A549 (cell line): ENCODE measurements around the gene CXCL5. TPM values are rescaled to one million over a fixed set of nuclear protein-coding genes. Genes with fewer than 3 reads are reported as not detected.
"Not testable (repeated sequence)": the region's sequence is repeated elsewhere in the genome, so short reads cannot be mapped to it uniquely, and the experiment has no call there.

Source experiments
- ATAC-seq, 2 experiments: fragments of 200-7000 bp in 1 of 2; fragments of >200 bp in 1 of 2; cut with Nextera tagmentation in 1 of 2; cut with Tn5 transposase in 1 of 2; 3 replicates each; pipeline versions ENCODE4 v1.8.0 to v1.9.1; 2018 to 2020; ENCODE audit warnings: mild to moderate bottlenecking in 1 of 2, moderate library complexity in 1 of 2
- CTCF ChIA-PET: fragments of 300-600 bp; sonication (Branson Sonifier 250); formaldehyde crosslinking; extraction: SDS; loops from one replicate; lab custom pipeline; 2021; ENCODE audit warnings: antibody characterized with exemption, inconsistent platforms; lab: Yijun Ruan, JAX
- POLR2A ChIA-PET: fragments of 350-600 bp; formaldehyde crosslinking; extraction: SDS; loops from one replicate; lab custom pipeline; 2021; ENCODE audit warnings: antibody characterized with exemption, inconsistent platforms; lab: Yijun Ruan, JAX
- DNase-seq, 2 experiments: peaks; one replicate each; pipeline versions ENCODE4 v3.0.0 to v3.0.0-alpha.2; 2011 to 2016; ENCODE audit warnings: low read depth in 1 of 2, low spot score in 1 of 2
- FAIRE-seq: peaks from 2 replicates; lab custom pipeline; 2011; peaks lifted over from hg19 to GRCh38; lab: Jason Lieb, UNC
- H3K27ac ChIP-seq, 2 experiments: fragments of >200 bp; sonication (Bioruptor Twin); formaldehyde crosslinking; 3 replicates each; pipeline ENCODE4 v1.5.1; 2016 to 2017
- H3K4me1 ChIP-seq: fragments of >200 bp; sonication (Bioruptor Twin); formaldehyde crosslinking; 3 replicates; pipeline ENCODE4 v1.6.1; 2016
- H3K4me2 ChIP-seq: fragments of >200 bp; sonication (Bioruptor Twin); formaldehyde crosslinking; 3 replicates; pipeline ENCODE4 v1.6.1; 2016
- H3K4me3 ChIP-seq: fragments of >200 bp; sonication (Bioruptor Twin); formaldehyde crosslinking; 3 replicates; pipeline ENCODE4 v1.5.1; 2016
- H3K9me3 ChIP-seq: fragments of >200 bp; sonication (Bioruptor Twin); formaldehyde crosslinking; 3 replicates; pipeline ENCODE4 v1.6.1; 2016
- BHLHE40 ChIP-seq: IDR thresholded peaks from 2 replicates; pipeline ENCODE4 v1.6.1; 2012; ENCODE audit warnings: low read depth, low read length, inconsistent platforms
- CBX2 ChIP-seq: fragments of 200-600 bp; sonication (generic); IDR thresholded peaks from 2 replicates; pipeline ENCODE4 v1.6.1; 2016; ENCODE audit warnings: low read depth, mild to moderate bottlenecking, borderline replicate concordance
- CEBPB ChIP-seq, 2 experiments: fragments of >200 bp in 1 of 2; sonication (Bioruptor Twin) in 1 of 2; formaldehyde crosslinking in 1 of 2; IDR thresholded peaks; 2 replicates each; pipeline ENCODE4 v1.6.1; 2012 to 2016
- EHMT2 ChIP-seq: fragments of 200-600 bp; sonication (generic); IDR thresholded peaks from 2 replicates; pipeline ENCODE4 v1.6.1; 2016; ENCODE audit warnings: antibody characterized with exemption, low read depth, mild to moderate bottlenecking, moderate library complexity
- FOSL2 ChIP-seq, 2 experiments: fragments of 450-650 bp in 1 of 2; fragments of >200 bp in 1 of 2; sonication (Bioruptor Twin) in 1 of 2; formaldehyde crosslinking; IDR thresholded peaks; 2 replicates each; pipeline versions ENCODE4 v1.5.0 to v1.6.1; 2016 to 2020; ENCODE audit warnings: mild to moderate bottlenecking in 1 of 2, moderate library complexity in 1 of 2
- GATA3 ChIP-seq: IDR thresholded peaks from 2 replicates; pipeline ENCODE4 v1.6.1; 2012; ENCODE audit warnings: borderline replicate concordance
- JUN ChIP-seq, 2 experiments: fragments of >200 bp; sonication (Bioruptor Twin); formaldehyde crosslinking; IDR thresholded peaks; 2 replicates in 1 of 2; 3 replicates in 1 of 2; pipeline ENCODE4 v1.6.1; 2016 to 2017
- JUNB ChIP-seq: fragments of >200 bp; sonication (Bioruptor Twin); formaldehyde crosslinking; IDR thresholded peaks from 2 replicates; pipeline ENCODE4 v1.6.1; 2016
- NFE2L2 ChIP-seq: fragments of 150-350 bp; conservative IDR thresholded peaks from 2 replicates; pipeline ENCODE4 v1.6.1; 2014; ENCODE audit warnings: low read length
- POLR2A ChIP-seq: IDR thresholded peaks from 2 replicates; pipeline ENCODE4 v1.6.1; 2012; ENCODE audit warnings: mild to moderate bottlenecking, low read length
- RAD21 ChIP-seq, 2 experiments: fragments of >200 bp in 1 of 2; sonication (Bioruptor Twin) in 1 of 2; formaldehyde crosslinking in 1 of 2; IDR thresholded peaks in 1 of 2; conservative IDR thresholded peaks in 1 of 2; 2 replicates in 1 of 2; 3 replicates in 1 of 2; pipeline ENCODE4 v1.6.1; 2012 to 2018; ENCODE audit warnings: inconsistent platforms in 1 of 2
- RFX5 ChIP-seq: fragments of 450-650 bp; IDR thresholded peaks from 2 replicates; pipeline ENCODE4 v1.7.1; 2014; ENCODE audit warnings: antibody characterized with exemption, mild to moderate bottlenecking, moderate library complexity
- SMC3 ChIP-seq: fragments of >200 bp; sonication (Bioruptor Twin); formaldehyde crosslinking; IDR thresholded peaks from 3 replicates; pipeline ENCODE4 v1.6.1; 2018; ENCODE audit warnings: inconsistent platforms
- TFCP2L1 ChIP-seq: fragments of 250-450 bp; sonication (Bioruptor Pico); IDR thresholded peaks from 2 replicates; pipeline ENCODE4 v1.5.0; 2021; ENCODE audit warnings: mild to moderate bottlenecking
- WGBS: methylation state at CpG from one replicate; pipeline ENCODE4 v1.1.6; 2017; ENCODE audit errors: missing lambda C conversion rate; 5-methylcytosine and 5-hydroxymethylcytosine counted together
- polyA plus RNA-seq, 4 experiments: library from polyadenylated mRNA; depleted of rRNA in 3 of 4; stranded (reverse); fragments of >200 nt; fragmentation: RNase III in 1 of 4; extraction: RNeasy Plus Mini Kit Qiagen cat#74134 plus additional on column Dnase treatment in 1 of 4; gene quantifications; 2 replicates in 3 of 4; 3 replicates in 1 of 4; pipeline ENCODE4 v1.2.3, GENCODE V29; 2011 to 2017
- TF ChIP-seq, protein P1 (sequence below): IDR thresholded peaks from 2 replicates; pipeline ENCODE4 v1.6.1; 2012; ENCODE audit warnings: low read depth, borderline replicate concordance
- TF ChIP-seq, protein P2 (sequence below): IDR thresholded peaks from 2 replicates; pipeline ENCODE4 v1.6.1; 2012
- TF ChIP-seq, protein P3 (sequence below): fragments of >200 bp; sonication (Bioruptor Twin); formaldehyde crosslinking; IDR thresholded peaks from 3 replicates; pipeline ENCODE4 v1.5.1; 2016
- TF ChIP-seq, protein P4 (sequence below): fragments of 200-600 bp; sonication (generic); IDR thresholded peaks from 2 replicates; pipeline ENCODE4 v1.6.1; 2016; ENCODE audit warnings: antibody characterized with exemption, mild to moderate bottlenecking, moderate library complexity

The CXCL5 gene
- polyA plus RNA-seq, 2 of the 4 experiments (the other 2 are of a cell fraction): 127 to 195 TPM

DNA sequence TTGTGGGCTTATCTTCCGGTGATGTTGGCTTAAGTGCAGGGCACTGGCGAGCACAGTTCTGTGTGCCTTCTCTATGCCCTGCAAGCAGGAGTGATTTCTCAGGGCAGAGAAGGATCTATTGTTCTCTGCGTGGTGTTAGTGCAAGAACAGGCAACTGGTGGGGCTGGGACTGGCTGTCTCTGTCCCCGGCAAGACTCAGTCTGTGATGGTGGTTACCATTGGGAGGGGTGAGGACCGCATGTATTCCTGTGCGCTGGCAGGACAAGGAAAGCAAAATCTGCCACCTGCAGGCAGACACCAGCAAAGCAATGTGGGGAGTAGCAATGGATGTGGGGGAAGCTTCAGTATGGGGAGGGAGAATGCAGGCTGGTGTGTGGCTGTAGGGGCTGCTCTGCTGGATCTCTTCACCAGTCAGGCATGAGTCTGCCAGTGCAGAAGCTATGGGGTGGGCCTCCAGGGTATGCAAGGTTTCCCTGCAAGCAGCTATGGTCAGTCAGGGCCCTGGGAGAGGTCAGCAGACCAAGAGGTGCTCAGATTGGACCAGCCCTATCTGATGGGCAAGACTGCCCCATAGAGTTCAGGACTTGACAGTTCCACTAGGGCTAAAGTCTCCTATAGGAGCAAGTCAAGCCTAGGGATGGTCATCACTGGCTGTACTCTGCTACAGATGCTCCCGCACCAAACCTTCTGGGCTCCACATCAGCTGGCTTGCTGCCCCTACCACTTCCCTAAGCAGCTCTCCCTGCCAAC lies 33.4 kb downstream of the CXCL5 start:
- Histone ChIP-seq H3K9me3 (peaks cover 10% of the 10 kb centered on the region), H3K4me2 (no peak overlapping the region), H3K27ac (no peak overlapping the region), H3K4me1 (no peaks in the 10 kb centered on the region), H3K4me3 (no peak overlapping the region)
- no peak for FAIRE-seq
- peak in 1 of 2 experiments; percentile 7 for DNase-seq
- CTCF ChIA-PET: interaction anchor here (1.6 kb wide), 1 partner anchor 73 kb away, joined by 3 read pairs; no protein-coding TSS in a partner anchor
- WGBS: 79% methylated on average over 6 of the region's 7 CpGs
- POLR2A ChIA-PET: no interaction called here
- peak in 1 of 2 experiments; percentile 36; a peak in 2 of 6 replicates for ATAC-seq
- TF ChIP-seq TFCP2L1 (CRISPR knock-in tag) (no peak), RAD21 (conservative IDR thresholded peaks at IDR 0.05 in 1 of 2, IDR thresholded peaks at IDR 0.05 in 1 of 2) (peak in 1 of 2 experiments; percentile 15; a peak in 1 of 5 replicates)

DNA sequence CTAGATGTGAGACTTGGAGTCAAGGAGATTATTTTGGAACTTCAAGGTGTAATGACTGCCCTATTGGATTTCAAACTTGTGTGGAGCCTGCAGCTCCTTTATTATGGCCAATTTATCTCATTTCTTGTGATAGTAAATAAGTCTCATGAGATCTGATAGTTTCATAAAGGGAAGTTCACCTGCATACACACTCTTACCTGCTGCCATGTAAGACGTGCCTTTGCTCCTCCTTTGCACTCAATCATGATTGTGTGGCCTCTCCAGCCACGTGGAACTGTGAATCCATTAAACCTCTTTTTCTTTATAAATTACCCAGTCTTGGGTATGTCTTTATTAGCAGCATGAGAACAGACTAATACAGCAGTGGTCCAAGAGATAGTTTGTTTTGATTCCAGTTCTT lies 35.8 kb downstream of the CXCL5 start:
- no peak overlapping the region for H3K4me2 ChIP-seq
- TF ChIP-seq BHLHE40: no peak
- no peak for TF ChIP-seq POLR2A
- TF ChIP-seq, protein P1, sequence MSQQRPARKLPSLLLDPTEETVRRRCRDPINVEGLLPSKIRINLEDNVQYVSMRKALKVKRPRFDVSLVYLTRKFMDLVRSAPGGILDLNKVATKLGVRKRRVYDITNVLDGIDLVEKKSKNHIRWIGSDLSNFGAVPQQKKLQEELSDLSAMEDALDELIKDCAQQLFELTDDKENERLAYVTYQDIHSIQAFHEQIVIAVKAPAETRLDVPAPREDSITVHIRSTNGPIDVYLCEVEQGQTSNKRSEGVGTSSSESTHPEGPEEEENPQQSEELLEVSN: no peak
- no peak for TF ChIP-seq TFCP2L1 (CRISPR knock-in tag)
- TF ChIP-seq, protein P2, sequence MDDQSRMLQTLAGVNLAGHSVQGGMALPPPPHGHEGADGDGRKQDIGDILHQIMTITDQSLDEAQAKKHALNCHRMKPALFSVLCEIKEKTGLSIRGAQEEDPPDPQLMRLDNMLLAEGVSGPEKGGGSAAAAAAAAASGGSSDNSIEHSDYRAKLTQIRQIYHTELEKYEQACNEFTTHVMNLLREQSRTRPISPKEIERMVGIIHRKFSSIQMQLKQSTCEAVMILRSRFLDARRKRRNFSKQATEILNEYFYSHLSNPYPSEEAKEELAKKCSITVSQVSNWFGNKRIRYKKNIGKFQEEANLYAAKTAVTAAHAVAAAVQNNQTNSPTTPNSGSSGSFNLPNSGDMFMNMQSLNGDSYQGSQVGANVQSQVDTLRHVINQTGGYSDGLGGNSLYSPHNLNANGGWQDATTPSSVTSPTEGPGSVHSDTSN: no peak
- TF ChIP-seq GATA3: no peak
- TF ChIP-seq SMC3: no peak
- TF ChIP-seq JUN (IDR thresholded peaks at IDR 0.05): no peak
- TF ChIP-seq EHMT2: no peak
- TF ChIP-seq, protein P3, sequence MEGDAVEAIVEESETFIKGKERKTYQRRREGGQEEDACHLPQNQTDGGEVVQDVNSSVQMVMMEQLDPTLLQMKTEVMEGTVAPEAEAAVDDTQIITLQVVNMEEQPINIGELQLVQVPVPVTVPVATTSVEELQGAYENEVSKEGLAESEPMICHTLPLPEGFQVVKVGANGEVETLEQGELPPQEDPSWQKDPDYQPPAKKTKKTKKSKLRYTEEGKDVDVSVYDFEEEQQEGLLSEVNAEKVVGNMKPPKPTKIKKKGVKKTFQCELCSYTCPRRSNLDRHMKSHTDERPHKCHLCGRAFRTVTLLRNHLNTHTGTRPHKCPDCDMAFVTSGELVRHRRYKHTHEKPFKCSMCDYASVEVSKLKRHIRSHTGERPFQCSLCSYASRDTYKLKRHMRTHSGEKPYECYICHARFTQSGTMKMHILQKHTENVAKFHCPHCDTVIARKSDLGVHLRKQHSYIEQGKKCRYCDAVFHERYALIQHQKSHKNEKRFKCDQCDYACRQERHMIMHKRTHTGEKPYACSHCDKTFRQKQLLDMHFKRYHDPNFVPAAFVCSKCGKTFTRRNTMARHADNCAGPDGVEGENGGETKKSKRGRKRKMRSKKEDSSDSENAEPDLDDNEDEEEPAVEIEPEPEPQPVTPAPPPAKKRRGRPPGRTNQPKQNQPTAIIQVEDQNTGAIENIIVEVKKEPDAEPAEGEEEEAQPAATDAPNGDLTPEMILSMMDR: no peak
- TF ChIP-seq RAD21 (conservative IDR thresholded peaks at IDR 0.05 in 1 of 2, IDR thresholded peaks at IDR 0.05 in 1 of 2): no peak
- no peak for TF ChIP-seq CBX2
- no peak for TF ChIP-seq NFE2L2
- TF ChIP-seq RFX5: no peak
- no peak for TF ChIP-seq FOSL2 (IDR thresholded peaks at IDR 0.05)
- no peak for TF ChIP-seq FOSL2 (CRISPR knock-in tag; IDR thresholded peaks at IDR 0.05)
- TF ChIP-seq JUNB: no peak
- TF ChIP-seq CEBPB (IDR thresholded peaks at IDR 0.05): no peak
- TF ChIP-seq, protein P4, sequence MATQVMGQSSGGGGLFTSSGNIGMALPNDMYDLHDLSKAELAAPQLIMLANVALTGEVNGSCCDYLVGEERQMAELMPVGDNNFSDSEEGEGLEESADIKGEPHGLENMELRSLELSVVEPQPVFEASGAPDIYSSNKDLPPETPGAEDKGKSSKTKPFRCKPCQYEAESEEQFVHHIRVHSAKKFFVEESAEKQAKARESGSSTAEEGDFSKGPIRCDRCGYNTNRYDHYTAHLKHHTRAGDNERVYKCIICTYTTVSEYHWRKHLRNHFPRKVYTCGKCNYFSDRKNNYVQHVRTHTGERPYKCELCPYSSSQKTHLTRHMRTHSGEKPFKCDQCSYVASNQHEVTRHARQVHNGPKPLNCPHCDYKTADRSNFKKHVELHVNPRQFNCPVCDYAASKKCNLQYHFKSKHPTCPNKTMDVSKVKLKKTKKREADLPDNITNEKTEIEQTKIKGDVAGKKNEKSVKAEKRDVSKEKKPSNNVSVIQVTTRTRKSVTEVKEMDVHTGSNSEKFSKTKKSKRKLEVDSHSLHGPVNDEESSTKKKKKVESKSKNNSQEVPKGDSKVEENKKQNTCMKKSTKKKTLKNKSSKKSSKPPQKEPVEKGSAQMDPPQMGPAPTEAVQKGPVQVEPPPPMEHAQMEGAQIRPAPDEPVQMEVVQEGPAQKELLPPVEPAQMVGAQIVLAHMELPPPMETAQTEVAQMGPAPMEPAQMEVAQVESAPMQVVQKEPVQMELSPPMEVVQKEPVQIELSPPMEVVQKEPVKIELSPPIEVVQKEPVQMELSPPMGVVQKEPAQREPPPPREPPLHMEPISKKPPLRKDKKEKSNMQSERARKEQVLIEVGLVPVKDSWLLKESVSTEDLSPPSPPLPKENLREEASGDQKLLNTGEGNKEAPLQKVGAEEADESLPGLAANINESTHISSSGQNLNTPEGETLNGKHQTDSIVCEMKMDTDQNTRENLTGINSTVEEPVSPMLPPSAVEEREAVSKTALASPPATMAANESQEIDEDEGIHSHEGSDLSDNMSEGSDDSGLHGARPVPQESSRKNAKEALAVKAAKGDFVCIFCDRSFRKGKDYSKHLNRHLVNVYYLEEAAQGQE: no peak
- TF ChIP-seq, all 56 proteins: peak for 0
- no peak for FAIRE-seq
- ChIA-PET CTCF (no interaction called here), POLR2A (no interaction called here)
- no peak for ATAC-seq
- Histone ChIP-seq H3K4me3 (no peak overlapping the region), H3K9me3 (peaks cover 8% of the 10 kb centered on the region), H3K27ac (no peak overlapping the region), H3K4me1 (no peaks in the 10 kb centered on the region)
- WGBS: 63% methylated on average over 2 of the region's 2 CpGs
- no peak for DNase-seq

DNA sequence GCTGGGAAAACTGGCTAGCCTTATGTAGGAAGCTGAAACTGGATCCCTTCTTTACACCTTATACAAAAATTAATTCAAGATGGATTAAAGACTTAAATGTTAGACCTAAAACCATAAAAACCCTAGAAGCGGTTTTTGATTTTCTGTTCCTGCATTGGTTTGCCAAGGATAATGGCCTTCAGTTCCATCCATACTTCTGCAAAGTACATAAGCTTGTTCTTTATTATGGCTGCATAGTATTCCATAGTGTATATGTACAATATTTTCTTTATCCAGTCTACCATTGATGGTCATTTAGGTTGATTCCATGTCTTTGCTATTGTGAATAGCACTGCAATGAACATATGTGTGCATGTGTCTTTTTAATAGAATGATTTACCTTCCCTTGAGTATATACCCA lies 39.4 kb downstream of the CXCL5 start:
- FAIRE-seq, ATAC-seq, H3K4me2 ChIP-seq, H3K4me1 ChIP-seq, H3K4me3 ChIP-seq, POLR2A ChIA-PET, CTCF ChIA-PET, H3K27ac ChIP-seq, H3K9me3 ChIP-seq, DNase-seq: not testable (repeated sequence)
- WGBS: 82% methylated on average over 1 of the region's 1 CpG
